GM12892 (cell line): ENCODE results near the gene F8A1.
"Not testable (repeated sequence)": the region's sequence is repeated elsewhere in the genome, so short reads cannot be mapped to it uniquely, and the experiment has no call there.

Source experiments
- POLR2A ChIP-seq: IDR thresholded peaks from 2 replicates; pipeline ENCODE4 v1.6.1; 2011; ENCODE audit warnings: low read depth, low read length, control low read depth
- POLR2AphosphoS5 ChIP-seq: IDR thresholded peaks from 2 replicates; pipeline ENCODE4 v1.6.1; 2011; ENCODE audit warnings: low read depth, low read length, control low read depth

GRCh38 chrX:154910528-154910927, 24.4 kb downstream of the F8A1 start:
- TF ChIP-seq POLR2A, POLR2AphosphoS5: not testable (repeated sequence)
